Fibroblast of pulmonary artery (primary cell): ENCODE data around the gene MAP3K3.

Experiments used
- DNase-seq: peaks from one replicate; pipeline ENCODE4 v3.0.0-alpha.2; 2010; ENCODE audit warnings: low read depth
- H3K4me3 ChIP-seq: replicated peaks from 2 replicates; pipeline ENCODE4 v1.5.1; 2011; ENCODE audit warnings: low read depth, mild to moderate bottlenecking, control low read depth, low read length, moderate library complexity
- TF ChIP-seq, protein P1 (sequence below): IDR thresholded peaks from 2 replicates; pipeline ENCODE4 v1.5.1; 2011; ENCODE audit warnings: mild to moderate bottlenecking, control low read depth, low read length, inconsistent platforms; ENCODE audit errors: missing control alignments

The MAP3K3 gene

DNA sequence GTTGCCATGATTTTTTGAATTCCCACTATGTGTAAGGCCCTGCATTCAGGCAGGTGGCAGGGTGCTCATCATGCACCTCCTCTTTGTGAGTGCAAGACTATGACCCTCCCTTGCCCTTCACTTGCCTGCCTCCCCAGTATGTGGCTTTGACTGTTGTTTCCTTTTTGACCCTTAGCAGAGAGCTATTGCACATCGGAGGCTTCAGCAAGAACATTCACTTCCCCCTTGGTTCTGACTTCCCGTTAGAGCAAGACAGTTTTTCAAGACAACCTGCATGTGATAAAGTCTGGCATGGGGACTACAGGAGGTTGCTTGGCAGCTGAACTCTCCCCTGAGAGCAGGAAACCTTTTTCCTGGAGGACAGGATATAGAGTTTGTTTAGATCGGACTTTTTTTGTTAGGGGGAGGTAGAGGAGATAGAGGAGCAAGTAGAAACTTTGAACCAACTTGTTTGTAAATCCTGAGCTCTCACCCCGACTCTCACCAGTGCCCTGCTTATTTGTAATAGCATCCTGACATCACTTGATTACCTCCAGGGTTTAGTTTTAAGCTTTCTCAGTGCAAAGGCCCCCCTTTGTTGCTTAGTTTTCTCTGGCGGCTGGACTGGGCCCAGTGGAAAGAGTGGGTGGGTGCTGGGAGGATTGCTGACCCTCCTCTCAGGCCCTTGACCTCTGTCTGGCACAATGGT is 43.5 kb downstream of the MAP3K3 start:
- TF ChIP-seq, protein P1, sequence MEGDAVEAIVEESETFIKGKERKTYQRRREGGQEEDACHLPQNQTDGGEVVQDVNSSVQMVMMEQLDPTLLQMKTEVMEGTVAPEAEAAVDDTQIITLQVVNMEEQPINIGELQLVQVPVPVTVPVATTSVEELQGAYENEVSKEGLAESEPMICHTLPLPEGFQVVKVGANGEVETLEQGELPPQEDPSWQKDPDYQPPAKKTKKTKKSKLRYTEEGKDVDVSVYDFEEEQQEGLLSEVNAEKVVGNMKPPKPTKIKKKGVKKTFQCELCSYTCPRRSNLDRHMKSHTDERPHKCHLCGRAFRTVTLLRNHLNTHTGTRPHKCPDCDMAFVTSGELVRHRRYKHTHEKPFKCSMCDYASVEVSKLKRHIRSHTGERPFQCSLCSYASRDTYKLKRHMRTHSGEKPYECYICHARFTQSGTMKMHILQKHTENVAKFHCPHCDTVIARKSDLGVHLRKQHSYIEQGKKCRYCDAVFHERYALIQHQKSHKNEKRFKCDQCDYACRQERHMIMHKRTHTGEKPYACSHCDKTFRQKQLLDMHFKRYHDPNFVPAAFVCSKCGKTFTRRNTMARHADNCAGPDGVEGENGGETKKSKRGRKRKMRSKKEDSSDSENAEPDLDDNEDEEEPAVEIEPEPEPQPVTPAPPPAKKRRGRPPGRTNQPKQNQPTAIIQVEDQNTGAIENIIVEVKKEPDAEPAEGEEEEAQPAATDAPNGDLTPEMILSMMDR: no peak
- DNase-seq: peak; percentile 41
- H3K4me3 ChIP-seq: no peak overlapping the region

DNA sequence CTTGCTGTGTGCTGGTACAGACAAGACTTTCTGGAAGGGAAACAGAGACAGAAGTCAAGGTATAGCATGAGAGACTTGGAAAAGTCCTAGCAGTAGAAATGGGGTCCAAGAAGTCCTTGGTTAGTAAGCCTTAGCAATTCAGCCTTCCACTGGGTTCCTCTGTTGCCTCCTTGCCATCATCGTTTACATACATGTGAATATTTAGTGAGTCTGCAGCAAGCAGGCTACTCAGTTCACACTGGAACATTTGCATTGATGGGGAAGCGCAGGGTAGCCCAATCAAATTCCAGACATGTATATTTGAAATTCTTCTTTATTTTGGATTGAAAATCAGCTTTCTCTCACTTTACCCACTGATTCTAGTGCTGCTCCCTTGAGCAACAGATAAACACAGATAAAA is 50.6 kb downstream of the MAP3K3 start:
- H3K4me3 ChIP-seq: no peak overlapping the region
- no peak for DNase-seq
- TF ChIP-seq, protein P1: no peak

DNA sequence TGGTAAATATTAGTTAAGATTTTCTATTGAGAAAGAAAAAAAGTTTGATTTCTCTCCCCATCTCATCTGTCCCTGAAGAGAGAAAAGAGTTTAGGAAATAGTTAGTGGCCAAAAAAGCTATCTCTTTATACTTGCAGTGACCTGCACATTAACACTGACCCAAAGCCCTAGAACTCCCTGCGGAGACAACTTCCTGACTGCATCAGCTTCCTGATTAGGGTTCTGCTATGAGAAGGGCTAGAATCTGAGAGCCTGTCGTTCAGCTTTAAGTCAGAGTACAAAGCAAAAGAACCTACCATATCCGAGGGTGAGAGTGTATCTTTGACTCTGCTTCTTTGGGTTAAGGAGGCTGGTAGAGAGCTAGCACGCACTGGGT is 53.0 kb downstream of the MAP3K3 start:
- TF ChIP-seq, protein P1: no peak
- peak overlapping the region; percentile 36 for H3K4me3 ChIP-seq
- peak; percentile 36 for DNase-seq

DNA sequence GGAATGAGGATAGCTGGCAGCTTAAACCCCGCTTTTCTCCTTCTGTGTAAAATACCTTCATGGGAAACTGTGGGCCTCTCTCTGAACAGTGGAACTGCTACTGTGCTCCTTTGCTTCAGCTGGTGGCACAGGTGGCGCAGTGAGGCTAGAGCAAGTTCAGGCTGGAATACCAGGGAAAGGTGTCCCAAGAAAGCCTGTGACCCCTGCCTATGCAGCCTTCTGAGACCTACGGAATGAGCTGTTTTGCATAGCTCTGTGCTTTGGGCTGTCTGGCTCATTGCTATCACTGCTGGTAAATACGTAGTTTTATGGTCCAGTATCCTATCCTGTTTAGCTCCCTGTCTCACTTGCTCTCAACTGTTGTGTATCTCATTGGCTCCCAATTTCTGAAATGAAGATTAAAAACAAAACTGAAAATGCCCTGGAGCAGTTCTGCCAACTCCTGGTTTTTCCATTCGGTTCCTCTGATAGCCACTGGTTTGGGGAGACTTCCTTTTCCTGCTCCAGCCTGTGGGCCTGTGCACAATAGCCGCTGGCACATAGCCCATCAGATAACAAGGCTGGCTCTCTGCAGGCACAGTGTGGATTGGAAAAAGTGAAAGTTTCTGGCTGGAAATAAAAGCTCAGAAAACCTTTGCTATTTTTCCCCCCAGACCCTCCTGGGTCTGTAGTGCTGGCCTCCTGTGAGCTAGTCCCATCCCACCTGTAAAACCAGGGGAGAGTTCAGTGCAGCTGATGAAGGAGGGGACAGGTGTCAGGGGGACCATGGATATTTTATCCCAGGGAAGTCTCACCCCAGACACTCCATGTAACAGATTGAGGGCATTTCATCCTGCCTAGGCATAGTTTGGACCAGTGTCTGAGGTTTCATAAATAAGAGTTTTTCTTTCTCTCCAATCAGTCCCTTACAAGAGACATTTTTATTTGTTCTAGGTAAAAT is 53.7 kb downstream of the MAP3K3 start:
- peak; percentile 94 for DNase-seq
- H3K4me3 ChIP-seq: peak overlapping the region; percentile 36
- TF ChIP-seq, protein P1: no peak

DNA sequence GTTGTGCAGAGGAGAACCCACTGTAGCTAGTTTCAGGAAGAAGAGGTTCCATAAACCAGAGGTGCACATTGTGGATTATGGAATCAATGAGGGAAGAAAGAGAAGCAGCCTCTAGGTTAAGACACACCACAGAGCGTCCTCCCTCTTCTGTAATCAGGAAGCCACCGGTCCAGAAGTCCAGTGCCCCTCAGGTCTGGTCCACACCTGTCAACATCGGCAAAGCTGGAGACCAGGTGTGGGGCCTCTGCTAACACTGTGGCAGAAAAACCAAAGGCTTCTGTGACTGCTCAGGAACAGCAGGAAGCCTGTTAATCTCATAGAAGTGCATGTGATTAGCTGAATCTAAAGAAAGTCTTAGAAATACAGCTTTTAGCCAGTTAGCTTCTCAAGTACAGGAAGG is 54.4 kb downstream of the MAP3K3 start:
- H3K4me3 ChIP-seq: no peak overlapping the region
- TF ChIP-seq, protein P1: no peak
- no peak for DNase-seq

DNA sequence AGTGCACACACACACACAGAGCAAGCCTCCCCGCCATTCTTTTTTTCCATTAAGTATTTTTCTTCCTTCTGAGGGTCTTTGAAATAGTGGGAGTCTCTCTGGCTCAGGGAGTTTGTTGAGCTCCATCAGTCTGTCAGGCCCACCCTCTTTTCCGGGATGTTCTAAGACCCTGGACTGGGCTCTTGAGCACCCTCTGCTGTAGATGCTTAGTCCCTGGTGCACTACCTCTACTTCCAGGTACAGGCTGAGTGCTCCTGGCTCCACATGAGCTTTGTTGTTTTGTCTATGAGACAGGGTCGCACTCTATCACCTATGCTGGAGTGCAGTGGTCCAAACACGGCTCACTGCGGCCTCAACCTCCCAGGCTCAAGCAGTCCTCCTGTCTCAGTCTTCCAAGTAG is 57.0 kb downstream of the MAP3K3 start:
- no peak overlapping the region for H3K4me3 ChIP-seq
- no peak for DNase-seq
- TF ChIP-seq, protein P1: no peak
